T-helper 2 cell (primary cell): ENCODE measurements around the gene SEMA5A.
A peak's percentile ranks its signal among the peaks of the same experiment; 100 is the strongest.

Source experiments
- DNase-seq, 5 experiments: peaks; one replicate each; pipeline versions ENCODE4 v3.0.0 to v3.0.0-alpha.2; 2012 to 2022

Gene SEMA5A

GRCh38 chr5:9202636-9203035 lies 343.2 kb downstream of the SEMA5A start:
- no peak for DNase-seq

GRCh38 chr5:9201761-9202160 lies 344.1 kb downstream of the SEMA5A start:
- DNase-seq, result no peak

DNA sequence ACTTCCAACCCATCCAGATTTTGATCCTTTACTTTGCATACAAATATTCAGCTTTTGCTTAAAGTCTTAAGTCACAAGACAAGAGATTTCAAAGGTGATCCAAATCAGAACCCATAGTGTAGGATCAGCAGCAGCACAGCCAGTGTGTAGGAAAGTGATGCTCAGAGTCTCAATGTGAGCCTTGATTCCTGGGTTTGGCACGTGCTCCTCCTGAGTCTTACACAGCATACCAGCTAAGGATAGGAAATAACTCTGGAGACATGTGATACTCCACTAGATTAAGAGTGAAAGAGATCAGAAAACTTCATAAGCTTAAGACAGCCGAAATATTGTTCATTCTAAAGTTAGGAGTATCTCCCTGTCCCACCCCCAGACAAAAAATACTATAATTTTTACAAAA lies 344.9 kb downstream of the SEMA5A start:
- no peak for DNase-seq

- no peak for DNase-seq
Measured at GRCh38 chr5:9198394-9198793, 347.5 kb downstream of the SEMA5A start.

DNA sequence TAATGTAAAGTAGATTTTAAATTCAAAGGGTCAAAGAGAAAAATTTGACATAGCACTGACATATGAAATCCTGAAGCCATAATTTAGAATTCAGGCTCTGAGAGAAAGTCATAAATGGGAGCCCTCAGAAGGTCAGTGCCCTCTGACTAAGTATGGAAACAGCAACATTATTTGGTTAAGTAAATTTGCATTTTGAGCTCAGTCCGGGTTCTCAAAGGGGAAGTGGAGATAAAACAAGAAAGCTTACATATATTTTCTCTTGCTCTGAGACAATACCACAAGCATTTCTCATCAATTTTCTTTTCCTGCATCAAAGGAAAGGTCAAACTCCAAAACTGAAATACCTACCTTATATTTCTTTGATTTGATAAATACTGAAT lies 348.0 kb downstream of the SEMA5A start:
- DNase-seq, result no peak

DNA sequence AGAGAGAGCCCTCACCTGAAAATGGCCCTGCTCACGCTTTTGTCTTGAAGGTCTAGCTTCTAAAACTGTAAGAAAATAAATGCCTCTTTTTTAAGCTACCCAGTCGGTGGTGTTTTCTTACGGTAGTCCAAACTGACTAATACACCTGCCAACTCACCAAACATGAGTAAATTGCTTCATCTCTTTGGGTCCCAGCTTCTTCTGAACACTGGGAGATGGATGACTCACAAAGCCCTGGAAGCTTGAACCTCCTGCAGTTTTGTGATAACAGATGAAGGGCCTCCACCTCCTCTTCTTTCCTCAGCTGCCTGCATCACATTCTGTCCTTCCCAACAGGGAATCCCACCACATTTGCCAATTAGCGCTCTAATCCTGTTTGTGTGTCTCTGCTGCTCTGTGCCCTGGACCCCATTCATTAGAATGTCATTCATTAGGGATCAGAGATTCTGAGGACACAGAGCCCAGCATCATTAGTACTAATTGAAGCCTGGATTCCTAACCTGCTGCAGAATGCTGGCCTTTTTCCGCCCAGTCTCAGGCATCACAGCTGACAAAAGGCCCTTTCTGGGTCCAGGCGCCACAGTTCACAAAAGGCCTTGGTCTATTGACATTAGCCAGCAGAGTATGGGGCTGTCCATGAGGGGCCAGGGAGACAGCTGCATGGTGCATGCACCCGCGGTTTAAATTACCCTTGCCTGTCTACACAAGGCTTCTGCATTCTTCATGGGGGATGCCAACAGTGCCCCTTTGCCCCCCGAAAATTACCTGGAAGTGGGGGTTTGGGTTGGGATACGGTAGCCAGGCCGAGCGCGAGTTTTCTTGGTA lies 349.3 kb downstream of the SEMA5A start:
- DNase-seq, result no peak

DNA sequence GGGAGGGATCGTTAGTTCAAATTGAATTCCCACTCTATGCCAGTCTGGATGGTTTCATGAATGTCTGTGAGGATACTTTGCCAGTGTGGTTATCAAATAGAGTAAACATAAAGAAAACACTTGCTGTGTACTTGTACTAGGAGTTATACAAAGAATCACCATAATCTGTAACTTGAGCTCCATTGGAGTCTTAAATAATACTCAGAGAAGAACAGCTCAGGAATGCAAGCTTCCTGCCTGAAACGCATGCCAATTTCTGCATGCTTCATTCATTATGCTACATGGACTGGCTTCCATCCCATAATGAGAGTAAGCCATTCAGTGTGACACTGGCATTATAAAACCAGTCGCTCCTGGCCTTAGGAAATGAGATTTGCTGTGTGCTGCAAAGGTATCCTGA lies 351.4 kb downstream of the SEMA5A start:
- DNase-seq, result no peak

- DNase-seq, result no peak
Measured at GRCh38 chr5:9192266-9192665, 353.6 kb downstream of the SEMA5A start.

GRCh38 chr5:9189681-9190080 lies 356.2 kb downstream of the SEMA5A start:
- no peak for DNase-seq

DNA sequence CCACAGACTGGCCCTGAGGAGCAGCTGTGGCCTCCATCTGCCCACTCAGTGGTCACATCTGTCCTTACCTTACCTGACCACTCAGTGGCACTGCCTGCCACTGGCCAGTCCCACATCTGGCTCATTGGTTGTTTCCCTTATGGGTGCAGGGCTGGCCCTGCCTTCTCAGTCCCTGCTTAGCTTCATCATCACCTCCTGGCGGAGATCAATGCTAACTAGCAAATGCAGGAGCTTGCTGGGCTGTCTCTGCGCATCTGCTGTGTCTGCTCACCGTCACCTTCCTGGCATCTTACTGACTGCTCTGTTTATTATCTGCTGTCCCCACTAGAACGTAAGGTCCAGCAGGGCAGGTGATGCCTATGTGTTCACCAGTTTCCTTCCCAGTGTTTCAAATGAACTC lies 356.9 kb downstream of the SEMA5A start:
- DNase-seq, result no peak

DNA sequence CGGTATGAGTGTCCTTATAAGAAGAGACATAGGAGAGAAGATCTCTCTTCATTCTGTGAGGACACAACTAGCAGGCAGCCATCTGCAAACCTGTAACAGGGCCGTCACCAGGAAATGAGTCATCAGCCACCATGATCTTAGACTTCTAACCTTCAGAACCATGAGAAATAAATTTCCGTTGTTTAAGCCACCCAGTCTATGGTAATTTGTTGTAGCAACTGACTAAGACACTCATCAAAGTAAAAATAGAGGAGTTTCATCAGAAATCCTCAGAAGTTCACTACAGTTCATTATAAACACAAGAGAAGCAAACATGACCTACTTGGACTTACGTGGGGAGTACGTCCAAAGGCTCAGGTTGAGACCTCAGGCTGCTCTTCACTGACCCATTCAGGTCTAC lies 357.7 kb downstream of the SEMA5A start:
- peak in 1 of 5 experiments; percentile 60 for DNase-seq

GRCh38 chr5:9187614-9188013 lies 358.3 kb downstream of the SEMA5A start:
- DNase-seq, result no peak

GRCh38 chr5:9186069-9186468 lies 359.8 kb downstream of the SEMA5A start:
- DNase-seq, result no peak

DNA sequence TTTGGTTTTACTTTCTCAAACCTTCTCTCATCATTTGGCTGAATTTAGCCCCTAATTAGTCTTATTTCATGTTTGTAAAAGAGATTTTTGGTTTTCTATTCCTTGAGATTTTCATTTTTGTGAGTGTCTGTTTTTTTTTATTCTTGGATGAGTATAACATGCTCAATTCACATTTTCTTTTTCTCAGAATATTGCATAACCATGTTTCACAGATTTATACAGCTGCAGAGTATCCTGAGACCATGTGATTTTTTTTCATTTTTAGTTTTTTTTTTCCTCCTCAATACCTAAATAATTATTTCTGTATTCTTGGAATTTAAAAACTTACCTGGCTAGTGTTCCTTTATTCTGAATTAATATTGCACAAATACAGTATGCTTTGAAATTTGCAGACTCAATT lies 361.9 kb downstream of the SEMA5A start:
- no peak for DNase-seq

- DNase-seq, result no peak
Measured at GRCh38 chr5:9182899-9183695, 362.8 kb downstream of the SEMA5A start.

- no peak for DNase-seq
Measured at GRCh38 chr5:9176641-9177040, 369.2 kb downstream of the SEMA5A start.

DNA sequence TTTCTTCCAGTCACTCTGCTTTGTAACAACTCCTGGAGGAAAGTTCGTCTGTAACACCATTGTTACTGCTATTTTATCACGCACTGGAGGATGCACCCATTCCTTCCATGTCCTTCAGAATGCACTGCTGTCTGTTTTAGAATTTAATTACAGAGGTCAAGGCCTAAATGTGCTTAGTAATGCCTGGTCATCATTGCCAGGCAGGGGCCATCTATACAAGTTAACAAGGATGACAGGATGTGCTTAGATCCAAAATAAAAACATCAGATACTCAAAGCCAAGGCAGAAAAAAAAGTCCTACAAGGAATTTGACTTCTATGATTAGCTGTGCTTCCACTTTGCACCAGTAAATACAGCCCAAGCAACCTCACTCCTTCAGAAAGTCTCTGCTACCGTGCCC lies 371.4 kb downstream of the SEMA5A start:
- no peak for DNase-seq

DNA sequence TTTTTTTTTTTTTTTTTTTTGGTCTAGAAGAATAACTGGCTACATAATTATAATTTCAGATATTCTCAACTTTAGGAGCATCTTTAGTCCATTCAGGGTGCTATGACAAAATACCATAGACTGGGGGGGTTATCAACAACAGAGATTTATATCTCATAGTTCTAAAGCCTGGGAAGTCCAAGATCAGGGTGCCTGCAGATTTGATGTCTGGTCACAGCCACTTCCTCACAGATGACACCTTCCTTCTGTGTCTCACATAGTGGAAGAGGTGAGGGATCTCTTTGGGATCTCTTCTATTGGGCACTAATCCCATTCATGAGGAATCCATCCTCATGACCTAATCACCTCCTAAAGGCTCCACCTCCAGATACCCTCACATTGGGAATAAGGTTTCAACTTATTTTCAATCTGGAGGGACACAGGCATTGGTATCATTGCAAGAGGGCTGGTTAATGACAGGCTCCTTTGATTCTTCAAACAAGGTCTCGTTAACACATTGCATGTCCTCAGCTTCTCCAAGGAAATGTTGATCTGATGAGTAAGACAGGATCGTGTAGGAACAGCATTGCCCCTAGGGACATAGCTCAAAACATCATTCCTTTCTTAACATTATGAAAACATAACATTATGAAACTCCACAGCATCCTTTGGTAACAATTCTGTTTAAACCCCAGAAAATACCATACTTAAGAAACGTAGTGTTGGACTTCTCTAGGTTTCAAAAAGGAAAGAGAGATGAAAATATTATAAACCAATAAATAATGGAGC lies 372.4 kb downstream of the SEMA5A start:
- DNase-seq, result no peak

DNA sequence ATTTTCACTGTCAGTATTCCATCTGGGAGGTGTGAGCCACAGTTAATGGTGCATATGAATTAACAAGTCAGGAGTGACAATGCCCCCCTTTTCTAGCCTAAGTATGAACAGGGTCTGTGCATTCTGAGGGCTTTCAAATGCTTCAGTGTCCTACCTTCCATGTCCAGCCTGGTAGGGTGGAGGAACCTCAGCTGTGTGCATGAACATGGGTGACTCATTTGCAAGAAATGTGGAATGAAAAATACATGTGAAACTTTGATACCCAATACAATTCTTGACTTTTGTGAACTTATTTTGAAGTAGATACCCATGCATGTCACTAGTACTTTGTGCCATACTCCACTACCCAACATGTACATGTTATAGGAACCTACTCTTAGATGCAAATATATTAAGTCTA lies 375.8 kb downstream of the SEMA5A start:
- DNase-seq, result no peak

GRCh38 chr5:9169557-9169902 lies 376.3 kb downstream of the SEMA5A start:
- DNase-seq, result no peak

GRCh38 chr5:9168791-9169556 lies 376.9 kb downstream of the SEMA5A start:
- peak in 1 of 5 experiments; percentile 57 for DNase-seq

- no peak for DNase-seq
Measured at GRCh38 chr5:9166202-9167112, 379.4 kb downstream of the SEMA5A start.
